ENCODE data around the gene PTPRM.

Gene PTPRM

GRCh38 chr18:8286303-8286702 lies 719.2 kb downstream of the PTPRM start:
- DNase-seq (ENCODE audit: low read depth), result no peak

DNA sequence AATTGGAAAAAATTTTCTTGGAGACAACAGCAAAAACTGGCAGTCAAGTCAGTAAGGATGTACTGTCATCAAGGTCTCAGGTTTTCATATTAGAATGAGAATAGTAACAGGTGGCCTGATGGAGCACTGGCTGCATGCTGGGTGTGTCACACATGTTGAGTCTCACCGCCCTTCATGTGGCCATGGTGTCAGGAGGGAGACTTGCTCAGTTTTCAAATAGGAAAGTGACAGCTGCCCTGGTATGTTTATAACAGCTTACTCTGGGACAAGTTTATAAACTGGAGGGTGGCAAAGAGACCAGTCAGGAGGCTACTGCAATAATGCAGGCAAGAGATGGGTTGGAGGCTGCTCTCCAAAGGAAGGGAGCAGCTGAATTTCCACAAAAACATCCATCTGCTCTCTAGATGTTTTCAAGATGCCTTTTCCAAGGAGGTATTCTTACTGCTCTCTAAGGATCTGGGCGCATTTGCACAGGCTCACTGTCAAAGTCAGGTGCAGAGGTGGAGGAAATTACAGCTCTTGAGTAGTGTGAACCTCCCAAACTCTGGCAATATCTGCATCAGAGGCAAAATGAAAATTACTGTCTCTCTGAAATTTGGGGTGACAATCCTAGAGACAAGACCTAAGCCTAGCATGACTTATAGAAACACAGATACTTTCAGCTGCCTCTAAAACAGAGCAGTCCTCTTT lies 720.2 kb downstream of the PTPRM start:
- no peak for DNase-seq (ENCODE audit: low read depth)

- DNase-seq (ENCODE audit: low read depth), result no peak
Observed at GRCh38 chr18:8288472-8289195, 721.5 kb downstream of the PTPRM start.

GRCh38 chr18:8290435-8290834 lies 723.3 kb downstream of the PTPRM start:
- DNase-seq (ENCODE audit: low read depth), result no peak

DNA sequence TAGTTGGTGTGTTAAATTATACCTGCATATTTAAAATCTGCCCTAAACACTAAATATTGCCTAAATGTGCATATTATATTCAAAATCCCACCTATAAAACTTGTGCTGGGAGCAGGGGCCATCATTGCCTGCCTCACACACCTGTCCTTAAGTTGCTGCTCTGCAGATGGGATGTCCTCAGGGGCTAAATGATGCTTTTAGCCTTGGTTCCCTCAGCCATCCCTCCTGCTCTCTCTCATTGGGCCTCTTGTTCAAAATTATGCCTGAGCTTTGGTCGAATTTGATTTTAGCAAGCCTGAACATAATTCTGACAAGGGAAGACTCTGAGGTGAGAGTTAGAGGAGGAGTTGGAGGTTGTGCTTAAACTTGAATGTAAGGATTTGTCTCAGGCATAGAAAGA lies 723.8 kb downstream of the PTPRM start:
- DNase-seq (ENCODE audit: low read depth), result no peak

GRCh38 chr18:8293184-8293583 lies 726.1 kb downstream of the PTPRM start:
- no peak for DNase-seq (ENCODE audit: low read depth)

DNA sequence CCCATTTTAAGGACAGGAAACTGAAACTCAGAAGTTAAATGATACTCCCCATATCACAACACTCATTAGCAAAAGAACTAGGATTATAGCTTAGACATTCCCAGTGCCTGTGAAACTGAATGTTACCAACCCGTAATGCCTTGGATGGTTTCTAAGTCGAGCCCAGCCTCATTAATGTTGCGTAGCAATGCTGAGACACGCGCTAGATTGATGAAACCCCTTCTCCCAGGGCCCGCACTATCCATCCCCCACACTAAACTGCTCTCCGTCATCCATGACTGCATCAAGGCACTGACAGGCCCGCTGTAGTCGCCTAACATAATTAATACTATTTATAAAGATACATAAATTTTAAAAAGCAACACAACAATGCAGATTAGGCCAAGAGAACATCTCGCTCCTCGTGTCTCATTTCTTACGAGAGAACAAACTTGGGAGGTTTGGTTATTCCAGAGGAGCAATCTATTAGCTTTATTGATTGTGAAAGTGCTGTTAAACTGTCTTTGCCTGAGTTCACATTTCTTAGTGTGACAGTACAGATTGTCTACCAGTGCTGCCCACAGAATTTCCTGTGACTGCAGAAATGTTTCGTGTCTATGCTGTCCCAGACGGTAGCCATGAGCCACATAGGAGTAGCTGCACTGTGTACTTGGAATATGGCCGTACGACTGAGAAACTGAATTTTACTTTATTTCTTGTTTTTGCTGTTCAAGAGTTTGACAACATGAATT lies 729.9 kb downstream of the PTPRM start:
- no peak for DNase-seq (ENCODE audit: low read depth)

DNA sequence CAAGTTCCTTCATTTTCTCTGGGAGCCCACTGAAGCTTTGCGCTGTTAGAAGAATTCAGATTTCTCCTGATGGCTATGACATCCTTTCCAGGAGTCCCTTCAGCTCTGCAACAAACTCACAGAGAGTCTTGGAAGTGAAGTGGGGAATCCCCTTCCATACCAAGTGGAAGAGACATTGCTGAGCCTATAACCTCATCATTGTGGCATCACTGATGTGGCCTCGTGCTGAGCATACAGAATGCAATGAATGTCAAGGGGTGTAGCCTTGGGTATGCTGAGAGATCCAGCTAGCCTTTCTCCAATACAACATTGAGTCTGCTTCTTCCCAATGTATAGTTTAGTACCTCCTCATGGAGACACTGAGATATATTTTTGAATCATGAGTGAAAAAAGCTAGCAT lies 731.1 kb downstream of the PTPRM start:
- no peak for DNase-seq (ENCODE audit: low read depth)

- no peak for DNase-seq (ENCODE audit: low read depth)
Observed at GRCh38 chr18:8299054-8299980, 732.2 kb downstream of the PTPRM start.

- DNase-seq (ENCODE audit: low read depth), result no peak
Observed at GRCh38 chr18:8300751-8301410, 733.8 kb downstream of the PTPRM start.

GRCh38 chr18:8301427-8302172 lies 734.5 kb downstream of the PTPRM start:
- DNase-seq (ENCODE audit: low read depth), result no peak

GRCh38 chr18:8303151-8303755 lies 736.1 kb downstream of the PTPRM start:
- DNase-seq (ENCODE audit: low read depth), result no peak

DNA sequence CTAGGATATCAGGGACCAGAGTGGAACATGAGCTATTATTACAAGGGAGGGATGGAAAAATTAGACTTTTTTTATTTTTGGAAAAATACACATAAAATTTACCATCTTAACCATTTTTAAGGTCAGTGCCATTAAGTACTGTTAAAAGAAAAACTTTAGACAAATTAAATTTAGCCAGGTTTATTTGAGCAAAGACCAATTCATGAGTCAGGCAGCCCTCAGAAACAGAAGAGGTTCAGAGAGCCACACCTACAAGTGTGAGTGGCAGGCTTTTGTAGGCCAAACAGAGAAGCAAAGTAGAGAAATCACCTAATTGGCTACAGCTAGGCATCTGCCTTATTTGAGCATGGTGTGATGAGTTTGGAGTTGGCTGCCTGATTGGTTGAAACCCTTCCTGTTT lies 740.8 kb downstream of the PTPRM start:
- no peak for DNase-seq (ENCODE audit: low read depth)

DNA sequence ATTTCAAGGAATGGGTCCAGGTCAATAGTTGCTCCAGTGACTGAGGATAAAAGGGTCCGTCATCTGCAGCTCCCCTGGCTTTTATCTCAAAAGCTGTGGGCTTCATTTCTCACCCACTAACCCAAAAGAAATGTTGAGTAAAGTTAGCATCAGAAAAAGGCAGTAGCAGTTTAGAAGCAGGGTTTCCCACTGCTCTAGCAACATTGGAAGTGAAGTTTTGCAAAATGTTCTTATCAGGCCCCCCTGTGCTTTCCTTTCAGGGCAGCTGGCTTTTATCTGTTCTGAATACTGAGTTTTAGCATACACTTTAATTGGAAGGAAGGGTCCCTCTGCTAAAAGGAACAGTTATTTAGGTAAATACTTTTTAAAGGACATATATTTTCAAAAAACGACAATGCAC lies 745.9 kb downstream of the PTPRM start:
- DNase-seq (ENCODE audit: low read depth), result no peak

GRCh38 chr18:8314124-8314523 lies 747.0 kb downstream of the PTPRM start:
- DNase-seq (ENCODE audit: low read depth), result no peak

GRCh38 chr18:8319798-8320489 lies 752.8 kb downstream of the PTPRM start:
- no peak for DNase-seq (ENCODE audit: low read depth)

DNA sequence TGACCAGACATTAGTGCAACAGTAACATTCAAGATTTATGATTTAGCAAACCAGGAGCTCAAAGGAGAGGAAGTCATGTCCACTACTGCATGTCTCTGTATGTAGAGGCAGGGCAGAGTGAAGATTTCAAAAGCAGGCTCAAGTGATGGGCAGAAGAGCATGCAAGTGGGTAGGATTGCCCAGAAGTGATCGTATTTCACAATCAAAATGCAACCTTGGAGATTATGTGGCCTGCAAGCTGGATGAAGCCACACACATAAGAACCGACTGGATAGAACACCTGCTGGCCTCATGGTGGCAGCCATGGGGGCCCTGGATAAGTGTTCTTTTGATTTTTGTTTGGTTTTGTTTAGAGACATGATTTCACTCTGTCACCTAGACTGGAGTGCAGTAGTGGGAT lies 755.4 kb downstream of the PTPRM start:
- DNase-seq (ENCODE audit: low read depth), result no peak

DNA sequence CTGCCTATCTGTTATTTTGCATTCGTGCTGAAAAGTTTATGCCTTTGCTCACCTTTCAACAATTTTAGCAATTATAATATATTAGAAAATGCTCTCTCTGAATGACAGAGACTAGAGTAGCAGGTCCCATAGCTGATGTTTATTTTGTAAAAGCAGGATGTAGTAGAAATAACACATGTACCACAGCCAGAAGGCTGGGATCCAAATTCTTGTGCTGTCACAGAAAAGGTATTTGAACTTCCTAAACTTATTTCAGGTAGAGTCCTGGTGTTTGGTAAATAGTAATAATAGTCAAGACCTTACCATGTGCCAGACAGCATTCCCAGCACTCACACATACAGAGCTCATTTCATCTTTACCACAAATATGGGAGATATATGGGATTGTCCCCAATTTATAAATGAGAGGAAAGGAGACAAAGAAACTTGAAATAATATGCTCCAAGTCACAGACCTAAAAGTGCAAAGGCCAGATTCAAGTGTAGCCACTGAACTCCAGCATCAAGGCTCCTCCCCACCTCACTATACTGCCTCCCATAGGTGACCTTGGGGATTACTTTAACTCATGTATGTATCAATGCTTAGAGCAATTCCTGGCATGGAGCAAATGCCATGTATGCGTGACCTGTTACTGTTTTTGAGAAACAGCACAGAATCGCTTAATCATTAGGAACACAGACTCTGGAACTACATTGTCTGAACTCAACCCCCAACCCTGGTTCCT lies 757.4 kb downstream of the PTPRM start:
- DNase-seq (ENCODE audit: low read depth), result no peak

- no peak for DNase-seq (ENCODE audit: low read depth)
Observed at GRCh38 chr18:8326763-8327394, 759.8 kb downstream of the PTPRM start.
